H1 (cell line): Measurements from ENCODE around the gene ARHGEF10L. TPM values are rescaled to one million over a fixed set of nuclear protein-coding genes. Genes with fewer than 3 reads are reported as not detected.

ENCODE experiments used
- RNF2 ChIP-seq: fragments of 200-900, 300-1000 bp; sonication (generic); IDR thresholded peaks from 2 replicates; pipeline ENCODE4 v1.7.1; 2016; ENCODE audit warnings: borderline replicate concordance, low read depth, mild to moderate bottlenecking, antibody characterized with exemption, low read length; ENCODE audit not compliant: poor library complexity, severe bottlenecking; ENCODE audit errors: missing control alignments
- TBP ChIP-seq: IDR thresholded peaks from 2 replicates; pipeline ENCODE4 v1.6.1; 2011; ENCODE audit warnings: low read depth, low read length, improper control_type of control experiment
- polyA plus RNA-seq, 7 experiments: library from polyadenylated mRNA; depleted of rRNA in 3 of 7; stranded (reverse) in 5 of 7; unstranded in 2 of 7; fragments of >200 nt in 5 of 7; fragments of 200-250 nt in 2 of 7; gene quantifications; 1 replicate in 5 of 7; 2 replicates in 1 of 7; 4 replicates in 1 of 7; pipeline versions ENCODE4 v1.2.1 to v1.2.3, GENCODE V29; 2011 to 2013; ENCODE audit warnings: missing spikeins in 2 of 7, mixed read lengths in 2 of 7
- total RNA-seq: library from RNA; stranded (reverse); fragmentation: NEBNext Ultra II Directional; extraction: Animal tissue kit (Norgen Biotek cat#: 25700); gene quantifications from 2 replicates; pipeline ENCODE4 v1.2.1, GENCODE V29; 2021

Gene ARHGEF10L
- total and polyA plus RNA-seq, 2 of the 8 experiments (the other 6 are each of a cell fraction or from before 2014, with no cell fraction given): 33.6 to 39.6 TPM

DNA sequence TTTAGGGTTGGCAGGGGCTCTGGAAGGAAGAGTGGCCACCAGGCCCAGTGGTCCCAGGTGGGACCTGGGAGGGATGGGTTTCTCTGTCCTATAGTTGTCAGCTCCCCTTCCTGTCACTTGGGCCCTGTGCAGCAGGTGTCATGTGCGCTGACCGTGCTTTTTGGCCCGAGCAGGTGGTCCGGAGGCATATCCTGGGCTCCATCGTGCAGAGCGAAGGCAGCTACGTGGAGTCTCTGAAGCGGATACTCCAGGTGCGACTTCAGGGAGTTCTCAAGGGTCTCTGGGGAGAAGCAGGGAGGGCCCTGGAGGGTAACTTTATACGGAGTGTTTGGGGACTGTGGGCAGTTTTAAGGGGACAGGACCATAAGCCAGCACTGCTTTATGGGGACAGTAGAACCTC is 82.2 kb downstream of the ARHGEF10L start (continued):
- TF ChIP-seq RNF2 (no peak), TBP (no peak)
